Epithelial cell of proximal tubule (primary cell): ENCODE data around the gene GZF1. TPM values are rescaled to one million over a fixed set of nuclear protein-coding genes. Genes with fewer than 3 reads are reported as not detected.

Source experiments
- DNase-seq: peaks from one replicate; pipeline ENCODE4 v3.0.0-alpha.2; 2011; ENCODE audit warnings: low read depth
- H3K4me3 ChIP-seq: 2 replicates; pipeline ENCODE4 v1.5.1; 2011; ENCODE audit warnings: low read depth, mild to moderate bottlenecking, low read length
- total RNA-seq: library from RNA; depleted of rRNA; stranded (reverse); fragments of >200 nt; gene quantifications from 2 replicates; pipeline ENCODE4 v1.2.3, GENCODE V29; 2015
- TF ChIP-seq, protein P1 (sequence below): conservative IDR thresholded peaks from 2 replicates; pipeline ENCODE4 v1.5.1; 2012; ENCODE audit warnings: low read depth, mild to moderate bottlenecking, low read length

Gene GZF1
- total RNA-seq, 1 donor from 2014 or later, result 9.5 TPM

DNA sequence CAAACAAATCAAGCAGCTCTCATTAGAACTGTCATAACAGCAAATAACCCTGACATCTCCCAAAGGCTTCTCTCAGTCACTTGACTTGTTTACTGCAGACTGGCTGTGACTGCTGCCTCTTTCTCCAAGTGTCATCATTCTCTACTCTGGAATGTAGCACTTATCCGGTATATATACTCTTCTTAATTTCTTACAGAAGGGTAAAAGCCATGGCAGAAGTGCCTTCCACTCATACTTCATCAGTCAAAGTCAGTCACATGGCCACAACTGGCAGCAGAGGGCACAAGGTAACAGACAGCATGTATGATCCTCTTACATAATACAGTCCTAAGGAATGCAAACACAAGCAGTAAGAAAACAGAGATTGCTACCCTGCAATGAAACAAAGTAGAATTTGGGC, 50.0 kb downstream of the GZF1 start:
- TF ChIP-seq, protein P1, sequence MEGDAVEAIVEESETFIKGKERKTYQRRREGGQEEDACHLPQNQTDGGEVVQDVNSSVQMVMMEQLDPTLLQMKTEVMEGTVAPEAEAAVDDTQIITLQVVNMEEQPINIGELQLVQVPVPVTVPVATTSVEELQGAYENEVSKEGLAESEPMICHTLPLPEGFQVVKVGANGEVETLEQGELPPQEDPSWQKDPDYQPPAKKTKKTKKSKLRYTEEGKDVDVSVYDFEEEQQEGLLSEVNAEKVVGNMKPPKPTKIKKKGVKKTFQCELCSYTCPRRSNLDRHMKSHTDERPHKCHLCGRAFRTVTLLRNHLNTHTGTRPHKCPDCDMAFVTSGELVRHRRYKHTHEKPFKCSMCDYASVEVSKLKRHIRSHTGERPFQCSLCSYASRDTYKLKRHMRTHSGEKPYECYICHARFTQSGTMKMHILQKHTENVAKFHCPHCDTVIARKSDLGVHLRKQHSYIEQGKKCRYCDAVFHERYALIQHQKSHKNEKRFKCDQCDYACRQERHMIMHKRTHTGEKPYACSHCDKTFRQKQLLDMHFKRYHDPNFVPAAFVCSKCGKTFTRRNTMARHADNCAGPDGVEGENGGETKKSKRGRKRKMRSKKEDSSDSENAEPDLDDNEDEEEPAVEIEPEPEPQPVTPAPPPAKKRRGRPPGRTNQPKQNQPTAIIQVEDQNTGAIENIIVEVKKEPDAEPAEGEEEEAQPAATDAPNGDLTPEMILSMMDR, result no peak
- no peak for DNase-seq
- H3K4me3 ChIP-seq, result no peak overlapping the region

DNA sequence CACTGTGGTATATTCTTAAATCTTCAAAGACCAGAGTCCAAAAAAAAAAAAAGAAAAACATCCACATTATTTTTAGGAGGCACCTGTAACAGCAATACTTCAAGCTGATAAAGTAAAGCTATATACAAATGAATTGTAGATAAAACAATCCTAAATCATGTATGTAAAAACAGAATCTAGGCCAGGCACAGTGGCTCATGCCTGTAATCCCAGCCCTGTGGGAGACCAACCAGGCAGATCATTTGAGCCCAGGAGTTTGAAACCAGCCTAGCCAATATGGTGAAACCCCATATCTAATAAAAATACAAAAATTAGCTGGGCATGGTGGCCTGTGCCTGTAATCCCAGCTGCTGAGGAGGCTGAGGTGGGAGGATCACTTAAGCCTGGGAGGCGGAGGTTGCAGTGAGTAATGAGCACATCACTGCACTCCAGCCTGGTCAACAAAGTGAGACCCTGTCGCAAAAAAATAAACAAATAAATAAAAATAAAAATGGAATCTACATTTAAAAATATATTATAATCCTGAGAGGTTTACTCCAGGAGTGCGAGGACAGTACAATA, 52.0 kb downstream of the GZF1 start:
- TF ChIP-seq, protein P1, result no peak
- DNase-seq, result no peak
- no peak overlapping the region for H3K4me3 ChIP-seq

DNA sequence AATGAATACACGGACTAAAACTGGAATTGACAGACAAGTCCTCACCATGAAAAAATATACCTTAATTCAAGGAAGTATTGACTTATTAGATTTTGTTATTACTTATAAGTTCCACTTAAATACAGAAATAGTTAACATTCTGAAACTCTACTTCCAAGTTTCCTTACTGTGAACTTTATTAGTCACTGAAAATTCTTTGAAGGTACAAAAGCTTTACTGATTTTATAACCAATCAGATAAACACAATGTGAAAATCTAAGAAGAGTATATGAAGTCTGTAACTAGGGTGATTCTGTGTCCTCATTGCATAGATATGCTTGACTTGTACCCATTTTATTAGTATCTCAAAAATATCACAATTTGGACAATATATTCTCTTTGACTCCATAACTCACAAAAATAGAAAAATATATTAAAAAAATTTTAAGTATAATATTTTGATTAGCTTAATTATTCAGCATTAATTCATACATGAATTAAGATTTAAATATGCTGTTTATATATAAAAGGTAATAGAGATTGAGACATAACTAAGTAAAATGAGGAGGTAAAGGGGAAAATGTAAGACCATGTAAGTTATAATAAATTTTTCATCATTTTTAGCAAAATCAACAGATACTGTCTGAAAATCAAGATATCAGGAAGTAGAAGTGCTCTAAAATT, 52.7 kb downstream of the GZF1 start:
- DNase-seq, result no peak
- no peak overlapping the region for H3K4me3 ChIP-seq
- TF ChIP-seq, protein P1, result no peak

DNA sequence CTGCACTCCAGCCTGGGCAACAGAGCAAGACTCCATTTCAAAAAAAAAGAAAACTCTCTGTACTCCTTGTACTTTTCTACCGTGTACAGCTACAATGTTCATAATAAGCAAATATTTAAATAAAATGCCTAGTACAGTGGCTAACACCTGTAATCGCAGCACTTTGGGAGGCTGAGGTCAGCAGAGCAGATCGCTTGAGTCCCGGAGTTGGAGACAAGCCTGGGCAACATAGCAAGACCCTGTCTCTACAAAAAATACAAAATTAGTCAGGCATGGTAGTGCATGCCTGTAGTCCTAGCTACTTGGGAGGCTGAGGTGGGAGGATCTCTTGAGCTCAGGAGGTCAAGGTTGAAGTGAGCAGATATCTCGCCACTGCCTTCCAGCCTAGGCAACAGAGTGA, 53.6 kb downstream of the GZF1 start:
- no peak for DNase-seq
- TF ChIP-seq, protein P1, result no peak
- no peak overlapping the region for H3K4me3 ChIP-seq

DNA sequence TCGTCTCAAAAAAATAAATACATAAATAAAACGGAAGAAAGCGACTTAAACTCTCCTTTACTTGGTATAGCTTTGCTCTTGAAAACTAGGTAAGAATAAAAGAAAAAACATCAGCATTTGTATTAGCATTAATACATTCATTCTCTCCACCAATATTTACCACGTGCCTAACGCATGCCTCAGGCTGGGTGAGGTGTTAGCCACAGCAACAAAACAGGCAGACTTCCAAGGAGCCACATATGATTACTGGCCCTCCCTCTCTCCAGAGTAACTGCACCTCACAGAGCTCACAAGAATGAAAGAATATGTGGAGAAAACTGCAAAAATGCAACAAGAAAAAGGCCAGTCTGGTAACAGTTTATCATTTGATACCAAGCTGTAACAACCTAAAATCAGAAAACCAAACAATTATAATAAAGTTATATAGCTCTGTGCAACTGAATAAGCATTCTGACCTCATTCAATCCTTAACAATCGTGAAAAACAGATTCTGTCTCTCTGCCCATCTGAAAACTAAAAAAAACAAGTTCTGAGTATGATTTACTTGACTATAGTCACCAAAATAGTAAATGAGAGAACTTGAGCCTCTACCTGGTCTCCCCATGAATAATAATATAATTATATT, 54.1 kb downstream of the GZF1 start:
- no peak overlapping the region for H3K4me3 ChIP-seq
- no peak for DNase-seq
- TF ChIP-seq, protein P1, result no peak

DNA sequence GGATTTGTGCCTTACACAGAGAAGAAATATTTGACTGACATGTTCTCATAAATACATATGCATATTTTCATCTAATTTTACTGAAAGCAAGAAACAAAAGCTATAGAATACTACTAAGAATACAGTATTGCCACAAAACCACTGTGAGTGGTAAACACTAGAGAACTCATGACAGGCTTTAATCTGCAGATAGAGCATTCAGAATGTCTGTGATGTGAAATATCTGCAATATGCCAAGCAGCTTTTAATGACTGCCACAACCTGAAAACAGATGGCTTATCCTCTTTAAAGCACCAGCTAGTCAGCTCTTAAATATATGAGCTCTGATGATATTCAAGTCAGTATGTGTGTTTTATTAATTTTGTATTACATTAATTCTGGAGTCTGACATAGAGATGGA, 55.9 kb downstream of the GZF1 start:
- no peak overlapping the region for H3K4me3 ChIP-seq
- DNase-seq, result no peak
- TF ChIP-seq, protein P1, result no peak

DNA sequence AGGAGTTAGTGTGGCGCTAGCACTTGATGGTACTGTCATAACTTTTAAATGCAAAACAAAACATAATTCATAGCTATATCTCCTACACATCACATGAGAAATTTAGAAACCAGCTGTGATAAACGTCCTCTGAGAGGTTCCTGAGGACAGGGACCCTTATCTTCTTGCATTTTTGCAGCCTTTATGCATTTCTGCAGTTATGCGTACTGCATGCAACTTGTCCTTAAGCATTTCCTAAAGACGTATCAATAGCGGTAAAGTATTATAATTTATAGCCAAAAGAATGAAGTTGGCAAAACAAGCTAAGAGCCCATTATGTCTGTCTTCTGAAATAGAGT, 57.6 kb downstream of the GZF1 start:
- TF ChIP-seq, protein P1, result no peak
- H3K4me3 ChIP-seq, result peak overlapping the region; percentile 93
- no peak for DNase-seq
